NCI-H1417 (cell line): ENCODE data around the gene NDOR1.
A peak's percentile ranks its signal among the peaks of the same experiment; 100 is the strongest.

Experiments used
- DNase-seq, 3 experiments: peaks; one replicate each; lab custom pipeline; 2025; lab: John Stamatoyannopoulos, UW

NDOR1 gene

GRCh38 chr9:137167747-137168572, 37.5 kb upstream of the NDOR1 start:
- DNase-seq = peak in 2 of 3 experiments; percentile 33 to 55

DNA sequence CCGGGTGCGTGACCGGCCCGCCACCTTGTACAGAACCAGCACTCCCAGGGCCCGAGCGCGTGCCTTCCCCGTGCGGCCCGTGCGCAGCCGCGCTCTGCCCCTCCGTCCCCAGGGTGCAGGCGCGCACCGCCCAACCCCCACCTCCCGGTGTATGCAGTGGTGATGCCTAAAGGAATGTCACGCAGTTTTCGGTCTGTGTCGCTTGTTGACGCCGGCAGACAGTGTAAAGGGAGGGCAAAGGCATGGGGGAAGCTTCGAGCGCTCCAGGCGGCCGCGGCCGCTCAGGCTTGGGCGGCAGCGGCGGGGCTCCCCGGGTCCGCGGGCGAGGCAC, 37.0 kb upstream of the NDOR1 start:
- DNase-seq = peak in 2 of 3 experiments; percentile 57 to 67

DNA sequence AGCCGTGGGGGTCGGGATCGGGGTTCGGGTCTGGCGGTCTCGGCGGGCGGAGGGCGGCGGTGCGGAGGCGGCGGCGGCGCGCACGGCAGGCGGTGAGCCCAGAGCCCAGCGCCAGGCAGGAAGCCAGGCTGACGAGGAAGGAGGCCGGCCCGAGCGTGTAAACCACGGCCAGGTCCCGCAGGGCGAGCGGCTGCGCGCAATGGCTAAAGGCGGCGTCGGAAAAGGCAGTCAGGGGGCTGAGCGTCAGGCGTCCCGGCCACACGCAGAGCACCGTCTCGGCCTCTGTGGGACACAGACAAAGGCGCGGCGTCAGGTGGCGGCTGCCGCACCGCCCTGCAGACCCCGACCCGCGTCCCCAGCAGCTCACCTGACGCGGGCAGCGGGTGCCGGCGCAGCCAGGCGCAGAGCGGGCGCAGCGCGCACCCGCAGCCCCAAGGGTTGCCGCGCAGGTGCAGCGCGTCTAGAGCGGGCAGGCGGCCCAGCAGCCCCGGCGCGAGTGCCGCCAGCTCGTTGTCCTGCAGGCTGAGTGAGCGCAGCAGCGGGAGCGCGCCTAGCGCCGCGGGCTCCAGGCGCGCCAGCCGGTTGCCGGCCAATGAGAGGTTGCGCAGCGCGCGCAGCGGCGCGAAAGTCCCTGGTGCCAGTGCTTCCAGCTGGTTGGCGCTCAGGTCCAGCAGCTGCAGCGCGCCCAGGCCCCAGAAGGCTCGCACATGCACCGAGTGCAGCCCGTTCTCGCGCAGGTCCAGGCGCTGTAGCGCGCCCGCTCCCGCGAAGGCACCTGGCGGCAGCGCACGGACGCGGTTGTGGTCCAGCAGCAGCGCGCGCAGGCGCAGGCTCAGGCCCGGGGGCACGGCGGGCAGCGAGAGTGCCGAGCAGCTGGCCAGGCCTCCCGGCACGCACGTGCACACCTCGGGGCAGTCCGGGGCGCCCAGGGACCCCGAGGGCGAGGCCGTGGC, 36.3 kb upstream of the NDOR1 start:
- DNase-seq = peak; percentile 52 to 96 (median 96)

DNA sequence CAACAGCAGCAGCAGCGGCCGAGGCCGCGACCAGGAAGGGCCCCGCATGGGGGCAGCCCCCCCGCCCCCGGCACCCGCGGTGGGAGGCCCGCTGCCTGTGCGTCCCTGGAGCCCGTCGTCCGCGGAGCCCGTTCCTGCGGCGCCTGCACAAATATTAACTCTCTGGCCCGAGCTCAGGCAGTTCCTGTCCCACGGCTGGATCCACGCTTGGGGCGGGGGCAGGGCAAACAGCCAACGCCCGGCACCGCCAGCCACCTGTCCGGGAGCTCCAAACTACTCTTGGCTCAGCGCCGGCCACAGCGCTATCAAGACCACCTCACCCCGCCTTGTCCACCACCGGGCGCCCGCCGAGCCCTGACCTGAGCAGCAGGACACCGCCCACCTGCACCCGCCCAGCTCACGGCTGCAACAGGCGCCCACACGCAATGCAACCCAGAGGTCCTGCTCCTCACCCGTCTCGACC, 35.6 kb upstream of the NDOR1 start, which contains the start of gene LRRC26:
TSS of gene LRRC26 (minus strand) at position 156 of the 463 bp plus-strand sequence. CDS start at position 48, 108 bp downstream.
- DNase-seq = no peak

- DNase-seq = no peak
Measured at GRCh38 chr9:137170486-137171148, 34.9 kb upstream of the NDOR1 start.

- no peak for DNase-seq
Measured at GRCh38 chr9:137171149-137171900, 34.2 kb upstream of the NDOR1 start.

DNA sequence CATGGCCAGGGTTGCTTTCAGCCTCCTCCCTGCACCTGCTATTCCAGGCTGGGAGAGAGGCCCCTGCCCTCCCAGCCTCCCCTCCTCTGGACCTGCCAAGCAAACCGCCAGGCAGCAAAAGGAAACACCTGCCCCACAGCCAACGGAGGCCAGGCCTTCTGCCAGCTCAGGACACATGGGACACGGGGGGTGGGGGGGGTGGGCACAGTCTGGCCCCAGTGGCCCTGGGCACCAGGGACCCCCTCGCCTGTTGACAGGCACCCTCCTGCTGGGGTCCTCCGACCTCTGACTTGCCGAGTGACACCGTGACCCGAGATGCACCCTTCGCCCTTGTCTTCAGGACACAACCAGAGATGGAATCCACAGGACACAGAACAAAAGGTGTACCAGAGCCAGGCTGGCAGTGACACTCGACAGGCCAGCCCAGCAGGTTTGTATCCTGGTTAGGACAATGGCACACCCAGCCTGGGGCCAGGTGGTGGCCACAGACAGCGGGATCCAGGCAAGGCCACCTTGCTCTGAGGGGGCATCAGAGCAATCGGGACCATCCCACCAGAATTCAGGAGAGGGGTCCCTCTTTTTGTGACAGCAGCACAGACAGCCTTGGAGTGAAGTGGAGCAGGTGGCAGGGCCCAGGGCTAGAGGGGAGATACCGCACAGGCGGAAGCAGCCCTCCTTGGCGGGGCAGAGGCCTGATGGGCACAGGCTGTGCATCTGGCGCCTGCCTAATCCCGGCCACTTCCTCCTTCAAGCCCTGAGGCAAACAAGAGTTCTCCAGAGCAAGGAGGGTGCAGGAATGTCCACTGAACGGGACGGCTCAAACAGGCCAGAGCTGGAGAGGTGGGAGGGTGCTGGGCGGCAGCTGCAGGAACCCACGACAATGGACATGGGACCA, 32.4 kb upstream of the NDOR1 start:
- DNase-seq = no peak

DNA sequence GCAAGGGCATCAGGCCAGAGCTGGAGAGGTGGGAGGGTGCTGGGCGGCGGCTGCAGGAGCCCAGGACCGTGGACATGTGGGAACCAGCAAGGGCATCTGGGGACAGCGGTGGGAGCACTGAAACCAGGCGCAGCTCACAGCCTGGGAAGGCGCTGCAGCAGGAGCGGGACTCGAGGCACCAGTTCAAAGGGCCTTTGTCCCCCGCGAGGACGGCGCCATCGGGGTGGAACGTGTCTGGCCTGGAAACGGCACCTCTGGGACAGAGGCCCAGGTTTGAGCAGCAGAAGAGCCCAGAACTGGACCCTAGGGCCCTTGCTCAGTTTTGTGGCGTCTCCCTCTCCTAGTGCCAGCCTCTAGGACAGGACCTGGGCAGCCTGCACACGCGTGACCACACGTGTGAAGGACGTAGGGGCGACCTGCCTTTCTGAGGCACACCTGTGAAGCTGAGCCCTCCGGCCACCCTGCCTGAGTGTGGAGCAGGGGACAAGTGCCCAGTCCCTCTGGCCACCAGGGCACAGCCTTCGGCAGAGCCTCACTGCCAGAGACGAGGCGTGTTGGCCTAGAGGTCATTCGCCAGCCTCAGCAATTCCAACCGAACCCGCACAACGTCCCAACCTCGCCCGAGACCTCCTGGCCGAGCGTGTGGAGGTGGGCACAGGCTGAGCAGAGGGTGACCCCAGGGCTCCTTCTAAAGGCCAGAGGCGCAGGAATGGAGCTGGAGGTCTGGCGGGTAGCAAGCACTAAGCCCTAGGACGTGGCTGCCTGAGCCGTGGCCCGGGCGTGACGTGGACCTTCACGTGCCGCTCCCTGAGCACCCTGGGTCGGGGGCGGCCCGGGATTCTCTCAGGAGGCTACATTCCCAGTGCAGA, 31.5 kb upstream of the NDOR1 start:
- no peak for DNase-seq

DNA sequence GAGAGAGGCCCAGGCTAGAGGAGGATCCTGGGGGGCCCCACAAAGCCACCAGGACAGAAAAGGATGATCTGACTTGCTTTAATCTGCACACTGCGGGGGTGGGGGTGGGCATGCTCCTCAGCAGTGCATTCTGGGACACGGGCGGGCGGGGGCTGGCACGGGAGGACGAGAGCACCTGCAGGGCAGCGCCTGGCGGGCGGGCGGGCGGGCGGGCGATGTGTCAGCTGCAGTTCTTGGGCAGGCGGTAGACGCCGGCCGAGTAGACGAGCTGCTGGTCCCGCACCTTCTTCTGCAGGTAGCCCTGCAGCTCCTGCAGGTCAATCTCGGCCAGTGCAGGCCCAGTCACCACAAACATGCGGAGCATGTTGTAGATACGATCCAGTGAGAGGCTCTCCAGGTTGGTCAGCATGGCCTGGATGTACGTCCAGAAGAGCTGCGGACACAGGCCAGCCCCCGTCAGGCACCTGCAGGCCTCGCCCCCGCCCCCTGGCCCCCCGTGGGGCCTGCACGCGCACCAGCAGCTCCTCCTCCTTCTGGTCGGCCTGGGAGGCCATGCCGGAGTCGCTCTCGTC, 30.7 kb upstream of the NDOR1 start:
- peak in 2 of 3 experiments; percentile 79 to 82 for DNase-seq

GRCh38 chr9:137175345-137175961, 30.0 kb upstream of the NDOR1 start:
- DNase-seq = peak in 1 of 3 experiments; percentile 51

DNA sequence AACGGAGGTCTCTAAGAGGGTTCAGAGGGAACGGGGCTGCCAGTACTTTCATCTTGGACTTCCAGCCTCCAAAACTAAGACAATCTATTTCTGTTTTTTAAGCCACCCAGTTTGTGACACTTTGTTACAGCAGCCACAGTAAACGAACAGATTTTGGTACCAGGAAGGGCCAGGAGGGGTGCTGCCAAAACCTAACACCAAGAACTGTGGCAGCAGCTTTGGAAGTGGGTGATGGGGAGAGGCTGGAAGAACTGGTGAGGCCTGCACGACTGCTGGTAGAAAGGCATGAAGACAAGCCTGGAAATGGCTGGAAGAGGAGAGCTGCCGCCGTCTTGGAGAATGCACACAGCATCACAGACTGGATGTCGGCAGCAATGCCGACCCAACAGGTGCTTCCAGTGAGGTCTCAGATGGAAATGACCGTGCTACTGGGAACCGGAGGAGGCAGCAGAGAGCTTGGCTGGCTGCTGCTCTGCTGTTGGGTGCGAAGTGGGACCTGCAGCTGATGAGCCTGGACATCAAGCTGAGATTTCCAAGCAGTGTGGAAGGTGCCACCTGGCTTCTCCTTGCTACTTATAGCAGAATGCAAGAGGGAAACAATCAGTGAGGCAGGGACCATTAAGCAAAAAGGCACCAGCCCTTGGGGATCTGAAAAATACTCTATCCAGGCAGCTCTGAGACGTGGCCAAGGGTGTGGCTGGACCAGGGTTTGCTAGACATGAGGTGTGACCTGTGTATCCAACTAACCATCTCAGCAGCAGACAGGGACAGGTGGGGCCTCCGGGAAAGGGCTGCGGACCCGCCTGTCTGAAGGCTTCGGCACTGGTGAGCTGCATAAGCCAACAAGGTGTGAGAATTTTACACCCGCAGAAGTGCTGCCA, 29.0 kb upstream of the NDOR1 start:
- DNase-seq = peak in 1 of 3 experiments; percentile 31

DNA sequence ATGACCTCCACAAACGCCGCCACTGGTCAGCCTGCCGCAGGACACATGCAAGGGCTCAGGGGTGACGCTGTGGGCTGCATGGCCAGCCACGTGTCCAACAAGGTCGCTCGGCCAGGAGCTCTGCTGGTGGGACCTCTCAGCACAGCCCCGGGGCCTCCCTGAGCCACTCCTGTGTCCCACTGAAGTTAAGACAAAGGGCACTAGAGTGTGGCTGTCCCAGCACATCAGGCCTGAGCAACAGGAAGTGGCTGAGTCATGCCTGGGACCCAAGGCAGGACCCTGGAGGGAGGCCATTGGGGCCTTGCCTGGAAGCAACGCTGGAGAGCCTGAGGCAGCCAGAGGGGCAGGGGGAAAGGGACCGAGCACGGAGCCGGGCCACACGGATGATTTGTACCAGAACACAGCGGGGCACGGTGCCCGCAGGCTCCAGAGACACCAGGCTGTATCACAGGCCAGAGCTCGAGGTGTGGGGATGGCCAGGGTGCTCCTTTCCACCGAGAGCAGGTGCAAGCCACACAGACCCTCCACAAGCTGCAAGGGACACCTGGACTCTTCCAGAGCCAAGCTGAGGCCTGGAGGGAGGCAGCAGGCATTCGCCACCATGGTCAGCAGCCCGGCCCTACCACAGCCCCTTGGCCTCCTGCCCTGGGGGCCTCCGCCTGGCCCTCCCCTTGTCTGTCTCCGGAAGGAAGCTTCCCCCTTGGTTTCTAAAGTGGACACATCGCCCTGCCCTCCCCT, 27.1 kb upstream of the NDOR1 start:
- DNase-seq = no peak

DNA sequence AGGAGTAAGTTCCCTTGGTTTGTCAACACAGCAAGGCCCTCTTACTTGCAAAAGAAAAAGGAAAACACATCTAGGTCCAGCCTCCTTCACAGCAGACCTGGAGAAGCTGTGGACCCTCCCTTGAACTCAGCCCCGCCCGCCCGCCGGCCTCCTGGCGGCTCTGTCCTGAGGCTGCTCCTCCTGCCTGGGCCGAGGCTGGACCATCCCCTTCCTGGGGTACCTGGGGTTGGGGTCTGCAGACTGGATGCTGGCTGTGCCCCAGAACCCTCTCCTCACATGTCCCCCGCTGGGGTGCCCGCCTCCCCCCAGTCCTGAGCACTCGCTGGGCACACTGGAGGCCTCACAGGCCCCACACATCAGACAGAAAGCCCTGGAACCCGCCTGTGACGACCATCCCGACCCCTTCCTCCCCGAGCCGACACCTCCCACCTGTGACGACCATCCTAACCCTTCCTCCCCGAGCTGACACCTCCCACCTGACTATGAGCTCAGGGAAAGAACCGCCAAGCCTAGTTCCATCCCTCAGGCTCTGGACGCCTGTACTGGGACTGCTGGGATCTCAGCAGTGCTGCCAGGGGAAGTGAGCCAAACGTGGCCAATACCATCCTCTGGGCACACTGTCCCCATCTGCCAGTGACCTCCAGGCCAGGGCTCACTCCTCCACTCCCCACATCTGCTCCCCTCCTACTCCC, 26.4 kb upstream of the NDOR1 start:
- no peak for DNase-seq

DNA sequence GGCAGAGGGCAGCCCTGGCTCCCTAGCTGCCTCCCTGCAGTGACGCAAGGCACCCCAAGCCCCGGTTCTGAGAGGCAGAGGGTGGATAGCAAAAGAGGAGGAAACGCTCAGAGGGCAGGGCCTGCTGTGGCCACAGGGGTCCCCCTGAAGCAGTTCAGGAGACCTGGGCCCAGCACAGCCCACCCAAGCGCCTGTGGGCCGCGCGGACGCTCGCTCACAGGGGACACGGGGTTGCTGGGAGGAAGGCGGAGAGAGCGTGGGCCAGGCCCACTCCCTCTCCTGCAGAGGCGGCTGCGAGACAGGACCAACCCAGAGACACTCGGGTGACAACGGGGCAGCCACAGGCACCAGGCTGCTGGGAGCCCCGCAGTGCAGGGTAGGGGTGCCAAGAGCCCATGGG, 25.7 kb upstream of the NDOR1 start:
- no peak for DNase-seq

DNA sequence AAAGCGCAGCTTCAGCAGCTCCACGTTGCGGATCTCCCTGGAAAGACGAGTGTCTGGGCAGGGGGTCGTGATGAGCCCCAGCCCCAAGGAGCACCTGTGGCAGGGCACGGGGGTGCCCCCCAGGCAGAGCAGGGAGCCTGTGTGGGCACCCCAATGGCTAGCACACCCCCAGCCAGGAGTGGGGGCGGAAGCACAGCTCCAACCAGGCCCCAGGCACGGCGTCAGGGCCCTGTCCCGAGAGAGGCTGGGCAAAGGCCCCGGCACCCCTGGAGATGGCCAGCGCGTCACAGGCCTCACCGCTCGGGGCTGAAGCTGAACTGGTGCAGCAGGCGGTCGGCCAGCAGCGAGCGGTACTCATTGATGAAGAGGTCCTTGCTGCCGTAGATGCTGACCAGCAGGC, 25.0 kb upstream of the NDOR1 start:
- DNase-seq = no peak

DNA sequence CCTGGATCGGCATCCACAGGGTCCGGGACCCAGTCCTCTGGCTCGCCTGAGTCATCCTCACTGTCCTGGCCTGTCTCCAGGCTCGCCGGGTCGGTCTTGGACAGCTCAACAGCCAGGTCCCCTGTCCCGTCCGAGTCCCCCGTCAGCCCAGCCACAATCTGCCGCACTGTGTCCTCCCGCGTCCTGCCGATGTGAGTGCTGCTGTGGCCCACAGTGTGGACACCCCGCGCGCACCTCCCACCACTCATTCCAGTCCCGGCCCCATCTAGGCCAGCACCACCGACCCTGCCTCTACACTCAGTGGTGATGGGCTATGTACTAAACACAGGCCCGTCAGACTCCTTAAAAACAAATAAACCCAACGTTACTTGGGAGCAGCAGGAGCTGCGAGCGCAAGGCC, 23.8 kb upstream of the NDOR1 start:
- DNase-seq = no peak
